ENCODE results near the gene RABGAP1L.

RABGAP1L gene

DNA sequence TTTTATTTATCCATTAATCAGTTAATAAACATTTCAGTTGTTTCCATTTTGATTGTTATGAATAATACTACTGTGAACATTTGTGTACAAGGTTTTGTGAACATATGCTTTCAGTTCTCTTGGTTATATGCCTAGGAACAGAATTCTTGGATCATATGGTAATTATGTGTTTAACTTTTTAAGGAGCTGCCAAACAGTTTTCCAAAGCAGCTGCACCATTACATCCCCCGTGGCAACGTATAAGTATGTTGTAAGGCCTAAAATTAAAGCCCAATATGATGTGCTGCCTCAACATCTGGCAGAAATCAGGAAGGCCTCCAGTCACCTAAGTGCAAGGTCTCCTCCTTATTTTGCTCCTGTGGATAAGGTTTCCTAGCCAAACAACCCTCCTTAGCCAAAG is 604.9 kb downstream of the RABGAP1L start:
- H3K4me3 ChIP-seq (ENCODE audit: low read depth, low read length) = no peak overlapping the region
- DNase-seq (ENCODE audit: low read depth) = no peak
- in situ Hi-C loops (cut with HindIII; ENCODE audit: low sequenced_read_pairs) = no loop called here
- no peak for TF ChIP-seq CTCF (IDR thresholded peaks at IDR 0.05; ENCODE audit: low read depth, low read length, missing control alignments)

DNA sequence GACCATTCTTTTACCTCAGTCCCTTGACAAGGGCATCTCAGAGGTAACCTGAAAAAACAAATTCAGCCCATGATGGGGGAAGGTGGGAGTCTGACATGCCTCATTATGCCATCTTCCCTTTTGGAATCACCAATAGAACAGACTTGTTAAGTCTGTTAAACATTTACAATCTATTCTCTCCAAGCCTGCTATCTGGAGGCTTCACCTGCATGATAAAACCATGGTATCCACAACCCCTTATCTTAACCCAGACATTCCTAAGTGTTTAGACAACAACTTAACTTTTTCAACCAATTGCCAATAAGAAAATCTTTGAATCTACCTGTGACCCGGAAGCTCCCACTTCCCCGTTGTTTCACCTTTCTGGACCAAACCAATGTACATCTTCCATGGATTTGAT is 607.4 kb downstream of the RABGAP1L start:
- no peak for TF ChIP-seq CTCF (IDR thresholded peaks at IDR 0.05; ENCODE audit: low read depth, low read length, missing control alignments)
- in situ Hi-C loops (cut with HindIII; ENCODE audit: low sequenced_read_pairs) = no loop called here
- H3K4me3 ChIP-seq (ENCODE audit: low read depth, low read length) = no peak overlapping the region
- DNase-seq (ENCODE audit: low read depth) = no peak

- TF ChIP-seq CTCF (IDR thresholded peaks at IDR 0.05; ENCODE audit: low read depth, low read length, missing control alignments) = no peak
- H3K4me3 ChIP-seq (ENCODE audit: low read depth, low read length) = no peak overlapping the region
- in situ Hi-C loops (cut with HindIII; ENCODE audit: low sequenced_read_pairs) = no loop called here
- DNase-seq (ENCODE audit: low read depth) = no peak
Observed at GRCh38 chr1:174768516-174768915, 609.2 kb downstream of the RABGAP1L start.

GRCh38 chr1:174768949-174769348 is 609.6 kb downstream of the RABGAP1L start:
- no peak overlapping the region for H3K4me3 ChIP-seq (ENCODE audit: low read depth, low read length)
- DNase-seq (ENCODE audit: low read depth) = no peak
- in situ Hi-C loops (cut with HindIII; ENCODE audit: low sequenced_read_pairs) = no loop called here
- TF ChIP-seq CTCF (IDR thresholded peaks at IDR 0.05; ENCODE audit: low read depth, low read length, missing control alignments) = no peak

GRCh38 chr1:174769961-174770549 is 610.7 kb downstream of the RABGAP1L start:
- DNase-seq (ENCODE audit: low read depth) = peak; percentile 51
- TF ChIP-seq CTCF (IDR thresholded peaks at IDR 0.05; ENCODE audit: low read depth, low read length, missing control alignments) = peak; percentile 55
- in situ Hi-C loops (cut with HindIII; ENCODE audit: low sequenced_read_pairs) = no loop called here
- H3K4me3 ChIP-seq (ENCODE audit: low read depth, low read length) = no peak overlapping the region

- H3K4me3 ChIP-seq (ENCODE audit: low read depth, low read length) = no peak overlapping the region
- no peak for TF ChIP-seq CTCF (IDR thresholded peaks at IDR 0.05; ENCODE audit: low read depth, low read length, missing control alignments)
- in situ Hi-C loops (cut with HindIII; ENCODE audit: low sequenced_read_pairs) = no loop called here
- DNase-seq (ENCODE audit: low read depth) = no peak
Observed at GRCh38 chr1:174775621-174776020, 616.3 kb downstream of the RABGAP1L start.
